GM21360 (cell line): ENCODE results near the gene RDH8.

Experiments
- ATAC-seq: cut with Tn5 transposase; IDR thresholded peaks from one replicate; pipeline ENCODE4 v1.9.1; 2021; ENCODE audit warnings: mild to moderate bottlenecking, moderate library complexity; ENCODE audit not compliant: unreplicated experiment

Gene RDH8, protein sequence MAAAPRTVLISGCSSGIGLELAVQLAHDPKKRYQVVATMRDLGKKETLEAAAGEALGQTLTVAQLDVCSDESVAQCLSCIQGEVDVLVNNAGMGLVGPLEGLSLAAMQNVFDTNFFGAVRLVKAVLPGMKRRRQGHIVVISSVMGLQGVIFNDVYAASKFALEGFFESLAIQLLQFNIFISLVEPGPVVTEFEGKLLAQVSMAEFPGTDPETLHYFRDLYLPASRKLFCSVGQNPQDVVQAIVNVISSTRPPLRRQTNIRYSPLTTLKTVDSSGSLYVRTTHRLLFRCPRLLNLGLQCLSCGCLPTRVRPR

GRCh38 chr19:10013316-10013715 lies at the start of gene RDH8:
TSS of gene RDH8 (plus strand) at chr19:10013483. CDS start at chr19:10013498, 15 bp downstream.
- ATAC-seq: no peak

DNA sequence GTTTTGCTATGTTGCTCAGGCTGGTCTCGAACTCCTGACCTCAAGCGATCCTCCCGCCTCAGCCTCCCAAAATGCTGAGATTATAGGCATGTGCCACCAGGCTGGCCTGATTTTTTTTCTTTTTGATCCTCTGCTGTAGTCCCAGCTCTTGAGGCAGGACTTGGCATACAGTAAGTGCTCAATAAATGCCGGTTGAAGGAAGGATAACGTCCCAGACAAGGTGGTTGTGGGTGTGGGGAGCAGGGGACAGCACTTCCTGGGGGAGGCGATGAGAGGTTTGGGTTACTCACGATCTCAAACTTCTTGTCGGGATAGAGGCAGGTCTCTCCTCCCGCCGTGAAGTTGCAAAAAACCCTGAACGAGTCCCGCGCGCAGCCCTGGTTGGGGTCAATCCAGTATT lies 47.3 kb upstream of the RDH8 start:
- no peak for ATAC-seq

GRCh38 chr19:9966448-9966847 lies 46.8 kb upstream of the RDH8 start:
- ATAC-seq: no peak

- ATAC-seq: no peak
These were observed 46.0 kb upstream of the RDH8 start for GRCh38 chr19:9967326-9967725.

GRCh38 chr19:9968820-9969687 lies 44.2 kb upstream of the RDH8 start:
- no peak for ATAC-seq

GRCh38 chr19:9969688-9969975 lies 43.7 kb upstream of the RDH8 start:
- ATAC-seq: no peak

DNA sequence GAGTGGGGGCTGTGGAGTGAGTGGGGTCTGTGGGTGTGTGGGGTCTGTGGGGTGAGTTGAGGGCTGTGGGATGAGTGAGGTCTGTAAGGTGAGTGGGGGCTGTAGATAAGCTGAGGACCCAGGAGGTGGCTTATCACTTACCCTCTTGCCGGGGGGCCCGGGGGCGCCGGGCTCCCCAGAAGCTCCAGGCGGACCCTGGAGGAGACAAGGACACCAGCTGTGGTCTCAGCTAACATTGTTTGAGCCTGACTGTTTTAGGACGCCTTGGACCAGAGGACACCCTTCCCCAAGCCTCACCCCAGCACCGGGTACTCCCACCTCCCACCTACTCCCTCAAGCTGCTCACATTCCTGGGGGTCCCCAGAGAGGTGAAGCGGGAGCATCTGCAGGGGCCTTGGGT lies 42.8 kb upstream of the RDH8 start:
- no peak for ATAC-seq

GRCh38 chr19:9971166-9971897 lies 42.0 kb upstream of the RDH8 start:
- ATAC-seq: no peak

DNA sequence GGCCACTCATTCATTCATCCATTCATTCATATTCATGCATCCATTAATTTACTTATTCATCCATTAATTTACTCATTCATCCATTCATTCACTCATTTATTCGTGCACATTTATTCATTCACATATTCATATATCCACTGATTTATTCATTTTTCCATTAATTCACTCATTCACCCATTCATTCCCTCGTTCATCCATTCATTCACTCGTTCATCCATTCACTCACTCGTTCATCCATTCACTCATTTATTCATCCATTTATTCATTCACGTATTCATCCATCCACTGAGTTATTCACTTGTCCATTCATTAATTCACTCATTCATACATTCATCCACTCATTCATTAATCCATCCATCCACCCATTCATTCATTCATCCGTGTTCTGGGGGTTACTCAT lies 41.2 kb upstream of the RDH8 start:
- ATAC-seq: no peak

- no peak for ATAC-seq
These were observed 31.6 kb upstream of the RDH8 start for GRCh38 chr19:9981406-9982260.

GRCh38 chr19:9986787-9987281 lies 26.4 kb upstream of the RDH8 start:
- ATAC-seq: no peak

DNA sequence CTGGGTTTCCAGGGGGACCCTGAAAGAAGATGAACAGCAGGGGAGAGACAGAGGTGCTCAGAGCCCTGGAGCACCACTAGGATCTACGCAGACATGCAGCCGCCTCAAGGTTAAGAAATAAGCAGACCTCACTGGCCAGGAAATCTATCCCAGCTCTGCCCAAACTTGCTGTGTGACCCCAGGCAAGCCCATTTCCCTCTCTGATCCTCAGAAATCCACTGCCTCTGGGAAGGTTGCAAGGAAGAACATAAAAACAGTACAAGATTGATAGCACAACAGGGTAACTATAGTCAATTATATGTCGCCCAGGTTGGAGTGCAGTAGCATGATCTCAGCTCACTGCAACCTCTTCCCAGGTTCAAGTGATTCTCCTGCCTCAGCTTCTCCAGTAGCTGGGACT lies 23.8 kb upstream of the RDH8 start:
- ATAC-seq: no peak

DNA sequence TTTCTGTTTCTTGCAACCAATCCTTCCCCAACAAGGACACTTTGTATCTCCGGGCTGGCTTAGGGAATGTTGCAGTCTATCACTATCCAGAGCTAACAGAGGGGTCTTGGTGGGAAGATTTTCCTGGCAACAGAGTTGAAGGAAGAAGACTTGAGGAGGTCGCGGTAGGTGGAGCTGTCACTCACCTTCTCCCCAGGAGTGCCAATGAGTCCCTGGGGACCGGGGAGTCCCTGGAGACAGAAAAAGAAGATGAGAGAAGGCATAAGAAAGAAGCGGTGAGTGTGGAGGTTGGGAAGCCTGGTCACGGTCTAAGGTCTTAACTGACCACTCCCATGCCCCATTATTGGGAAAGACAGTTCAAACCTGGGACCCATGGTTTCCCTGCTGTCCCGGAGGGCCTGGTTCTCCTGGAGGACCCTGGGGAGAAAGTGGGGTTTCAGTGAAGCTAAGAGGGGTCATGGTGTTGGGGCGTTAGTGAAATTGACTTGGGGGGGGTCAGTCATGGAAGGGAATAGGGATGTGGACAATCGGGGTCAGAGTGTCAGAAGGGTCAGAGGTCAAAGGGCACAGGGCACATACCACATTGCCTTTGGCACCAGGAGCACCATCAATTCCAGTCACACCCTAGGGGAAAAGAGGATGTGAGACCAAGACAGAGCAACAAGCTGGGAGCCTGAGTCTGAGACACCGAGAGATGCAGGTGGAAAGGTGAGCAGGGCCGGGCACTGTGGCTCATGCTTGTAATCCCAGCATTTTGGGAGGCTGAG lies 21.7 kb upstream of the RDH8 start:
- no peak for ATAC-seq

GRCh38 chr19:9995084-9995483 lies 18.2 kb upstream of the RDH8 start:
- no peak for ATAC-seq

DNA sequence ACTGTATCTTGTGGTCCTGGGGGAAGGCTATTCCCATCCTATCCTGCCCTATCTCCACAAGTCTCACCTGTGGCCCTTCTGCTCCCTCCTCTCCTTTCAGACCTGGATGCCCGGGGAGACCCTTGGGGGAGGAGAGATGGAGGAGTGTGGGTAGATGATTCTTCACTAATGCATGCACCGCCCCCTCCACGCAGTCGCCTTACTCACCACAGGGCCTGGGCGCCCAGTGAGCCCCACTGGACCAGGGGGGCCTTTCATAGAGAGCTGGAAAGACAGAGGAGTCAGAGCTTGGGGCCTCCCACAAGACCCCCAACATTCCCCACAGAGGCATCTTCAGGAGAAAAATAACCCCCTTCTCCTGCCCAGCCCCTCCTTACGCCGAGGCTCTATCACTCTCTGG lies 17.3 kb upstream of the RDH8 start:
- ATAC-seq: no peak

GRCh38 chr19:9996541-9996940 lies 16.7 kb upstream of the RDH8 start:
- ATAC-seq: no peak

DNA sequence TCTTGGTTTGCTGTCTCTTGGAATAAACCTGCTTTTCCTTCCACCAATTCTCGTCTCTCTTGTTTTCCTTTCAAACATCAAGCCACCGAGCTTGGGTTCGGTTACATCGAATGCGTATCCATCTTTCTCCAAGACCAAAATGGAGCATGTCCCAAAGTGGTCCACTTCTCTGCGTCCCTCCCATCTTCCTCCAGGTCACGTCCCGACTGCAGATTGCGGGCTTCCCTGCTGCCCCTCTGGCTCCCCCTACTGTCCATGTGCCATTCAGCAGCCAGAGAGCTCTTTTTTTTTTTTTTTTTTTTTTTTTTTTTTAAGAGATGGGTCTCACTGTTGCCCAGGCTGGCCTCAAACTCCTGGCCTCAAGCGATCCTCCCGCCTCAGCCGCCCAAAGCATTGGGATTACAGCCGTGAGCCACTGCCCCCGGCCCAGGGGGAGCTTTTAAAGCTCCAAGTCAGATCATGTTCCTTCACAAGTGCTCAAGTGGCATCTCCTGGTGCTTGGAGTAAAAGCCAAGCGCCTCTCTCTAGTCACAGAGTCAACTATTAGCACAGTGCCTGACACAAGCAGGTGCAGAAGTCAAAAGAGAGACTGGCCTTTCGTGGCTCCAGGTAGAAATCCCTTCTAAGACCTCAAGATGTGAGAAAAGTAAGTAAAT lies 13.0 kb upstream of the RDH8 start:
- no peak for ATAC-seq

DNA sequence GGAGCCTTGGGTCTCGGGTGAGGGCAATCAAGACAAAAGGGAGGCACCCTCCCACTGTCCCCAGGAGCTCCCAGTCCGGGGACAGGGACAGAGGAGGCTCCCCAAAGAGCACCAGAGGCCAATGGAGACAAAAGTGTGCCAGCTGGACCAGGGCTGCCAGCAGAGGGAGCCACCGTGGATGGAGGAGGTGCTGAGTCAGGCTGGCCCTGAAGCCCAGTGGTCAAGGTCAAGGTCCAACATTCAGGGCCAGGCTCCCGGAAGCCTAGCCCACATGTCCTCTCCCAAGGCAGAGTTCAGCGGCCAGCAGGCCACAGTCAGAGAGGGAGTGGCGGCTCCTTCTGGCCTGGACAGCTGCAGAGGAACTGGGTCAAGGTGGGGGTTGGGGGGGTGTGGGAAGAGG lies 11.4 kb upstream of the RDH8 start:
- ATAC-seq: no peak

DNA sequence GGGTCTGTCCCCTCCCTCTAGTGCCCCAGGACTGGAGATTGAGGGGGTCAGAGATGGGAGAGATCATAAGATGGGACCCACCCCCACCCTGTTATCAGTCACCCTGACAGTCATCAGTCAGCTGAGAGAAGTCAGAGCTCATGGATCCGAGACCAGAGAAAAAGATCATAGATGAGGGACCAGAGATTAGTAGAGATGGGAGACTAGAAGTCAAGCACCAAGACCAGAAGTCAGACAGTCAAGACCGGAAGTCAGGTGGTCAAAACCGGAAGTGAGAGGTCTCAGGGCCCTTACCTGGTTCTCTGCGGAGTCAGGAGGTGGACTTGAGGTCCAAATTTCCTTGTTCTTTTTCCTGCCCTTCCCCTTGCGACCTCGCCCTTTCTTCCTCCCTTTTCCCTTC lies 10.0 kb upstream of the RDH8 start:
- ATAC-seq: no peak
